Keratinocyte (primary cell): ENCODE measurements around the gene DLX6.

Experiments
- CTCF ChIP-seq, 3 experiments: IDR thresholded peaks in 1 of 3; conservative IDR thresholded peaks in 1 of 3; optimal IDR thresholded peaks in 1 of 3; 2 replicates in 2 of 3; 3 replicates in 1 of 3; pipeline versions ENCODE3 to v1.5.1; 2011; ENCODE audit warnings: low read length in 3 of 3, mild to moderate bottlenecking in 3 of 3, moderate library complexity in 2 of 3, control low read depth in 1 of 3, inconsistent platforms in 1 of 3; ENCODE audit not compliant: insufficient read depth in 2 of 3; ENCODE audit errors: extremely low read depth in 1 of 3
- EZH2 ChIP-seq: IDR thresholded peaks from one replicate; pipeline ENCODE4 v1.6.1; 2012; ENCODE audit warnings: inconsistent platforms, mild to moderate bottlenecking, low read length, moderate library complexity

DNA sequence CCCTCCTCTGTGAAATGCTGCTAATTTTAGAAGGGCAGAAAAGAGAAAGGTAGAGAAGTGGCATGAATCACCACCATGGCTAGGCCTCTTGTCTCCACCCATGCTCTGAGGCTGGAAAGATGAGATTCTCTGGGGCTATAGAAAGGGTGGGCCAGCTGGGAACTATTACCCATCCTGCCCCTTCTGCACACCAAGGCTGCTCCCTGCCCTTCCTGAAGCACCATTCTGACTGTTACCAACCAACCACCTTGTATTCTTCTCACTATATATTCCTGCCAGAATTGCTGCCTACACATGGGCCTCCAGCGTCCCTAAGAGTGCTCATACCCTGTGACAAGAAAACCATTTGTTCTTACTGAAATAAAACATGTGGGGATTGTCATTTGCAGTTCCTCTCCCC is 11.4 kb upstream of the DLX6 start:
- TF ChIP-seq CTCF (optimal IDR thresholded peaks at IDR 0.05 in 1 of 3, IDR thresholded peaks at IDR 0.05 in 1 of 3, conservative IDR thresholded peaks at IDR 0.05 in 1 of 3; ENCODE audit: extremely low read depth in 1 of 3, insufficient read depth in 2 of 3, low read length in 3 of 3) = no peak
- TF ChIP-seq EZH2 = no peak
